ENCODE measurements around the gene HECTD2.

HECTD2 gene

GRCh38 chr10:91541481-91541880 lies 131.3 kb downstream of the HECTD2 start:
- Histone ChIP-seq H3K4me1 (ENCODE audit: control insufficient read depth in 1 of 2, insufficient read depth in 1 of 2, low read depth in 1 of 2, low read length in 1 of 2) (no peaks in the 10 kb centered on the region), H3K27me3 (no peaks in the 10 kb centered on the region), H3K4me3 (ENCODE audit: low read depth in 1 of 2, low read length in 1 of 2) (no peak overlapping the region), H3K36me3 (no peaks in the 10 kb centered on the region), H3K9me3 (no peaks in the 10 kb centered on the region), H3K27ac (no peak overlapping the region)
- TF ChIP-seq CTCF (IDR thresholded peaks at IDR 0.05), result no peak

GRCh38 chr10:91545384-91545783 lies 135.2 kb downstream of the HECTD2 start:
- Histone ChIP-seq H3K4me1 (ENCODE audit: control insufficient read depth in 1 of 2, insufficient read depth in 1 of 2, low read depth in 1 of 2, low read length in 1 of 2) (no peaks in the 10 kb centered on the region), H3K27ac (no peak overlapping the region), H3K4me3 (ENCODE audit: low read depth in 1 of 2, low read length in 1 of 2) (no peak overlapping the region), H3K36me3 (no peaks in the 10 kb centered on the region), H3K27me3 (no peaks in the 10 kb centered on the region), H3K9me3 (no peaks in the 10 kb centered on the region)
- TF ChIP-seq CTCF (IDR thresholded peaks at IDR 0.05), result no peak

GRCh38 chr10:91545838-91546237 lies 135.7 kb downstream of the HECTD2 start:
- H3K27ac ChIP-seq, result no peak overlapping the region
- H3K27me3 ChIP-seq, result no peaks in the 10 kb centered on the region
- no peak overlapping the region for H3K4me3 ChIP-seq (ENCODE audit: low read depth in 1 of 2, low read length in 1 of 2)
- H3K4me1 ChIP-seq (ENCODE audit: control insufficient read depth in 1 of 2, insufficient read depth in 1 of 2, low read depth in 1 of 2, low read length in 1 of 2), result no peaks in the 10 kb centered on the region
- no peak for TF ChIP-seq CTCF (IDR thresholded peaks at IDR 0.05)
- no peaks in the 10 kb centered on the region for H3K36me3 ChIP-seq
- no peaks in the 10 kb centered on the region for H3K9me3 ChIP-seq

DNA sequence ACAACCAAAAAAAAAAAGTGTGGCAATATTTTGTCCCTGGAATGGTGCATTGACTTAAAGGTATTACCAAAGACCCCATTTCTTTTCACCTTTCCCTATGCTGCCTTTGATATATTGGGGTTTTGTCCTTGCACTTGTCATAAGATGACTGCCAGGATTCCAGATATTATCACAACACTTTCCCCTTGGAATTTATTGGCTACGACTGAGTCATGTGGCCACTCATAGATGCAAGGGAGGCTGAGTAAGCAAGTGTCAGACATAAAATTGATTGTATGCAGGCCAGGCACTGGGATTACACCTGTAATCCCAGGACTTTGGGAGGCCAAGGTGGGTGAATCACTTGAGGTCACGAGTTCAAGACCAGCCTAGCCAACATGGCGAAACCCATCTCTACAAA lies 139.1 kb downstream of the HECTD2 start:
- H3K9me3 ChIP-seq, result no peaks in the 10 kb centered on the region
- no peak for TF ChIP-seq CTCF (IDR thresholded peaks at IDR 0.05)
- H3K27me3 ChIP-seq, result no peaks in the 10 kb centered on the region
- no peaks in the 10 kb centered on the region for H3K4me1 ChIP-seq (ENCODE audit: control insufficient read depth in 1 of 2, insufficient read depth in 1 of 2, low read depth in 1 of 2, low read length in 1 of 2)
- H3K4me3 ChIP-seq (ENCODE audit: low read depth in 1 of 2, low read length in 1 of 2), result no peak overlapping the region
- H3K27ac ChIP-seq, result no peak overlapping the region
- H3K36me3 ChIP-seq, result no peaks in the 10 kb centered on the region

DNA sequence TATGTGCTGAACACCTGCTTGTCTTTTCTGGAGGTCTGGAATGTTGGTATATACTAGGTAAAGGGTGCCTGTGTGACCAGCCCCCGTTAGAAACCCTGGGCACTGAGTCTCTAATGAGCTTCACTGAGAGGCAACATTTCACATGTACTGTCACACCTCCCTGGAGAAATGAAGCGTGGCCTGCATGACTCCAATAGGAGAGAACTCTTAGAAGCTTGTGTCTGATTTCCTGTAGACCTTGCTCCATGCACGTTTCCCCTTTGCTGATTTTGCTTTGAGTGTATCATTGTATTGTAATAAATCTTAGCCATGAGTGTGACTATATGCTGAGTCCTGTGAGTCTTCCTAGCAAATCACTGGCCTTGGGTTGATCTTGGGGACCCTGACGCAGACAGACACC lies 139.9 kb downstream of the HECTD2 start:
- TF ChIP-seq CTCF (IDR thresholded peaks at IDR 0.05), result no peak
- H3K27ac ChIP-seq, result no peak overlapping the region
- H3K4me3 ChIP-seq (ENCODE audit: low read depth in 1 of 2, low read length in 1 of 2), result no peak overlapping the region
- H3K27me3 ChIP-seq, result no peaks in the 10 kb centered on the region
- no peaks in the 10 kb centered on the region for H3K4me1 ChIP-seq (ENCODE audit: control insufficient read depth in 1 of 2, insufficient read depth in 1 of 2, low read depth in 1 of 2, low read length in 1 of 2)
- no peaks in the 10 kb centered on the region for H3K36me3 ChIP-seq
- no peaks in the 10 kb centered on the region for H3K9me3 ChIP-seq

DNA sequence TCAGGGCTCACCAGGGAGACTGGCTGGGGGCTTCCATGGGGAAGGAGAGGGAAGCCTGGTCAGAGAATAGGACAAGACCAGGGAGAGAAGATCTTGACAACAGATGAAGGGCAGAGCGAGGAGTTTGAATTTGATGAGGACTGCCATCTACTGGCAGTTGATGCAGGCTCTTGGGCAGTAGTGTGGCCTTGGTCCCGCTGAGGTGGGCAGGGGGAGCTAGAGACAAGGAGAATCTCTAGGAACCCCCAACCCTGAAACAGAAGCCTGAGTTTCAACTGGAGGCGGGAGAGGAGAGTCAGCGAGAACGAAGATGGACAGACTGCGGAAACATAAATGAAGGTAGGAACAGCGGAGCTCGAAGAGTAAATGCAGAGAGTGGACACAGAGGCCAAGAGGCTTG lies 141.7 kb downstream of the HECTD2 start:
- Histone ChIP-seq H3K9me3 (no peaks in the 10 kb centered on the region), H3K4me3 (ENCODE audit: low read depth in 1 of 2, low read length in 1 of 2) (no peak overlapping the region), H3K4me1 (ENCODE audit: control insufficient read depth in 1 of 2, insufficient read depth in 1 of 2, low read depth in 1 of 2, low read length in 1 of 2) (no peaks in the 10 kb centered on the region), H3K36me3 (no peaks in the 10 kb centered on the region), H3K27me3 (no peaks in the 10 kb centered on the region), H3K27ac (no peak overlapping the region)
- TF ChIP-seq CTCF (IDR thresholded peaks at IDR 0.05), result no peak

Data from neutrophil (primary cell).